T-helper 2 cell (primary cell): Measurements from ENCODE around the gene EPS8.

Experiments used
- DNase-seq, 5 experiments: peaks; one replicate each; pipeline versions ENCODE4 v3.0.0 to v3.0.0-alpha.2; 2012 to 2022
- total RNA-seq, 2 donors: gene quantifications; one replicate each; lab custom pipeline; 2026; lab: John Stamatoyannopoulos, UW

EPS8 gene
- 9.0 to 11.9 reads per million in 2 donors for total RNA-seq

DNA sequence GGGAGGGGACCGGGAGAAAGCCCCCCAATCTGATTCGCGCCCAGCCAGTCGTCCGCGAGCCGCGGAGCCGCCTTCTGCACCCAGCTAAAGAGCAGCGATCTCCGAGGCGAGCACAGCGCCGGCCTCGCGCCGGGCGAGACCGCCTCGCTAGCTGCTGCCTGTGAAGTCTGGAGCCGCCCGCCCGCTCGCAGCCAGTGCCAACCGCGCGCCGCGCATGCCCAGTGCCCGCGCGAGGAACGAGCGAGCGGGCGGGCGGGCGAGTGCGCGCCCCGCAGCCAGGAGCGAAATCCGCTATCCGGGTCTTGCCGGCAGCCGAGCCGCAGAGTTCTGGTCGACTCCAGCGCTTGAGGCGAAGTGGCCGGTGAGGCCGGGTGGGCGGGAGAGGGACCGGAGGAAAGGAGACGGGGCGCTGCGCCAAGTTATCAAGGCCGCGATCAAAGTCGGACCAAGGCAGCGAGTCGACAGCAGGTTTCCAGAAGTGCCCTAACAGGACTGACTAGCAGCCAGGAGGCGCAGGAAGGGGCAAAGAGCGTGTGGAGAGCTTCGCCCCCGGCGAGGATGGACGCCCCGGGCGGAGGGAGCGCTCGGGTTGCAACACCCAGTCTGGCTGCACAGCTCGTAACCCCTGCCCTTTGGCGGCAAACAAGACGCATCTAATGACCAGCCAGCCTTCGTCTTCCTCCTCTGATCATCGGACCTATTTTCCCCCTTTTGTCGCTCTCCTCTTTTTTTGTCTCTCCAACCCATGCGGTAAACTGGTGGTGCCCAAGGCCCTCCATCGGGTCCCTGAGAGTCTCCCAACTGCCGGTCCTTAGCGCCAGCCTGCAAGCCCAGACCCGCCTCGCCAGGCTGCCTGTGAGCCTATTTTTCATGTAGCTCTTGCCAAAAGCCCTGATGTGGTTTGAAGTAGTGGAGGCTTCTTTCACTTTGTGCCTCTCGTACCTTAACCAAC is at the start of gene EPS8:
TSS of gene EPS8 (minus strand) at position 169 of the 952 bp plus-strand sequence. CDS start 106,437 bp downstream, outside the sequence.
- DNase-seq: peak; percentile 70 to 92 (median 82)

- DNase-seq: no peak
Observed at GRCh38 chr12:15837141-15837790, 48.1 kb upstream of the EPS8 start.

DNA sequence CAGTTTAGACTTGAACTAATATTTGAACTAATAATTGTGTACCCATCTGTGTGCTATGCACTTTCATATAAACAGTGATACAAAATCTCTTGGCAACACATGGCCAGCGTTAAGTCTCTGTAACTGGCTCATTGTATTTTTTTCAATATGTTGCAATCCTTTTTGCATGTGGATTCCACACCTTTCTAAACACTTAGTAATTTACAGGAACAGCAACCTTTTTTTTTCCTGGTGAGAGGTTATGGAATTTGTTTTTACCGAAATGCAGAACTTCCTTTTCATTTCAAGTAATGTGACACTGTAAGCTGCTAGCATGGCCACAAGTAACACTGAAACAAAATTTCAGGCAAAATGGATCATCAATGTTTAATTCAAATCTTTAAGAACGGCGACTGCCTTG is 45.4 kb upstream of the EPS8 start:
- no peak for DNase-seq

GRCh38 chr12:15831315-15831978 is 42.3 kb upstream of the EPS8 start:
- DNase-seq: no peak

- DNase-seq: no peak
Observed at GRCh38 chr12:15830538-15830937, 41.4 kb upstream of the EPS8 start.

DNA sequence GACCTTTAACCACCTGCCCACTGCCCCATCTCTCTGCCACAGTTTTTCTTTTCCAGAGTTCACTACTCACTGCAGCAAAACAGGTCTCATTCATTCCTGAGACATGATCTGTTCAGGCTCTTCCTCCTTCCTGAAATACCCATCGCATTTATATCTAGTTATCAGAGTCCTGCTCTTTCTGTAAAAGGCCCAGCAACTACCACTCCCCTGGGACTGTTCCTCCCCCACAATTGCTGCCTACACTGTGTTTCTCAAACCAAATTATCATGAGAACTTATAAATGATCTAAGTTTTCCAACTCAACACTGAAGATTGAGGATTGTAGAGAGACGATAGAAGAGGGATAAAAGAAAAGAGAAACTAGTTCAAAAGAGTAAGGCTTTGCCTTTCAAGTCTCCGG is 40.8 kb upstream of the EPS8 start:
- DNase-seq: no peak

DNA sequence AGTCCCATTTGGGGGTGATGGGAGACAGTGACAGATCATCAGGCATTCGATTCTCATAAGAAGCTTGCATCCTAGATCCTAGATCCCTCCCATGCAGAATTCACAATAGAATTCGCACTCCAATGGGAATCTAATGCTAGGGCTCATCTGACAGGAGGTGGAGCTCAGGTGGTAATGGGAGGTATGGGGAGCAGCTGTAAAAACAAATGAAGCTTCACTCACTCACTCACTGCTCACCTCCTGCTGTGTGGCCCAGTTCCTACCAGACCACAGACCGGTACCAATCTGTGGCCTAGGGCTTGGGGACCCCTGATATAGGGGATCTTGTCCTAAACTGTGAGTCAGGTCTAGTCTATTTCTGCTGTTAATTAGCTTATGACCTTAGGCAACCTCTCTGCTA is 40.1 kb upstream of the EPS8 start:
- no peak for DNase-seq

- DNase-seq: no peak
Observed at GRCh38 chr12:15827136-15827535, 37.9 kb upstream of the EPS8 start.

- no peak for DNase-seq
Observed at GRCh38 chr12:15824516-15824915, 35.3 kb upstream of the EPS8 start.

- no peak for DNase-seq
Observed at GRCh38 chr12:15823360-15824128, 34.4 kb upstream of the EPS8 start.

GRCh38 chr12:15819644-15820437 is 30.7 kb upstream of the EPS8 start:
- no peak for DNase-seq

- DNase-seq: no peak
Observed at GRCh38 chr12:15818418-15818817, 29.2 kb upstream of the EPS8 start.

- DNase-seq: no peak
Observed at GRCh38 chr12:15815730-15816129, 26.5 kb upstream of the EPS8 start.

DNA sequence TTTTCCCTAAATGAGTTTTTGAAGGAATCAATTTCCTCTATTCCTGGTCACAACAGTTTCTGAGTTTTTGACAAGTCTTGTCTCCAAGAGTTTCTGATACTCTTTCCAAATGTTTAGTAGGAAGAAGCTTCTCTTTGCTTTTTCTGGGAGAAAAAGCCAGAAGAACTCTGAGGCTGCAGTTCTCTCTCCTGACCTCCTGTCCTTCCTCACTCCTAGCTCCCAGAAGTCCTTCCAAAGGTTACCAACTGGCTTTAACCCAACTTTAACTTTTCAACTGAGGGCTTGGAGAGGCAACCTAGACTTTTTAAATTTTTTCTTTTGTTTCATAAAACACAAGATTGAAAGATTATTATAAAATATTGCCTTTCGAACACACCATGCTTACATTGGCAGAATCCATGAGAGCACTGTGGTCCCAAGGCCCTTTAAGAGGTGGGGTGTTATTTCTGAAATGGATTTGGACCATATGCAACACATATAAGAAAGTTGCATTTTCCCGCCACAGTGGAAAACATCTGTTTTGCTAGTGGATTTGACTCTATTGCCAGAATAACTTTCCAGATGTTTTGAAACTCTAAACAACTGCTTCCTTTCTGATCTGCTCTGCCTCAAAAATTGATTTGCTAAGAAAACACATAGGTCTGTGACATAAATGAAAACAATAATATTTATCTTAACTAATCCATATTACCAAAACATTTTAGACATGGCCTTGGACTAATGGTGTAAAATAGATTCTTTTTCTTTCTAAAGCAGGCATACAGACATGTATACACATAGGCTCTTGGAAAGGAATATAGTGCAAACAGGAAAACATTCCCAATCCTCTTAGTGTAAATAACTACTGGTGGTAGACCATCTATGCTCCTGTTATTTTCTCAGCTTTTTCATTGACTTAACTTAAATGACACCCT is 22.3 kb upstream of the EPS8 start:
- DNase-seq: no peak

- no peak for DNase-seq
Observed at GRCh38 chr12:15808652-15809051, 19.5 kb upstream of the EPS8 start.

DNA sequence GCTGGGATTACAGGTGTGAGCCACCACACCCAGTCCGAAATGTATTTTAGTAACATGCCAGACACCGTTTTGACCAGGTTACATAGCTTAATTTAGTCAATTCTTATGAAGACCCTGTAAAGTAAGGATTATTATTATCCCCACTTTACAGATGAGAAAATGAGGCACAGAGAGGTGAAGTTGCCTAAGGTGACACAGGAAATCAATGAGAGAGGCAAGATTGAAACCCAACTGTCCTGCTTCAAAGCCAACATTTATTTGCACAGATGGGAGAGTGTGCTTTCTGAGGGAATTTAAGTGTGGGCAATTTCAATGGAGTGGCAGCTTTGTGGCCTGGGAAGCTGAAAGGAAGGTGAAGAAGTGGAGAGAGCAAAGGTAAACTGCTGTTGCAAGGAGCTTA is 19.1 kb upstream of the EPS8 start:
- DNase-seq: no peak

- DNase-seq: no peak
Observed at GRCh38 chr12:15806826-15807225, 17.6 kb upstream of the EPS8 start.

DNA sequence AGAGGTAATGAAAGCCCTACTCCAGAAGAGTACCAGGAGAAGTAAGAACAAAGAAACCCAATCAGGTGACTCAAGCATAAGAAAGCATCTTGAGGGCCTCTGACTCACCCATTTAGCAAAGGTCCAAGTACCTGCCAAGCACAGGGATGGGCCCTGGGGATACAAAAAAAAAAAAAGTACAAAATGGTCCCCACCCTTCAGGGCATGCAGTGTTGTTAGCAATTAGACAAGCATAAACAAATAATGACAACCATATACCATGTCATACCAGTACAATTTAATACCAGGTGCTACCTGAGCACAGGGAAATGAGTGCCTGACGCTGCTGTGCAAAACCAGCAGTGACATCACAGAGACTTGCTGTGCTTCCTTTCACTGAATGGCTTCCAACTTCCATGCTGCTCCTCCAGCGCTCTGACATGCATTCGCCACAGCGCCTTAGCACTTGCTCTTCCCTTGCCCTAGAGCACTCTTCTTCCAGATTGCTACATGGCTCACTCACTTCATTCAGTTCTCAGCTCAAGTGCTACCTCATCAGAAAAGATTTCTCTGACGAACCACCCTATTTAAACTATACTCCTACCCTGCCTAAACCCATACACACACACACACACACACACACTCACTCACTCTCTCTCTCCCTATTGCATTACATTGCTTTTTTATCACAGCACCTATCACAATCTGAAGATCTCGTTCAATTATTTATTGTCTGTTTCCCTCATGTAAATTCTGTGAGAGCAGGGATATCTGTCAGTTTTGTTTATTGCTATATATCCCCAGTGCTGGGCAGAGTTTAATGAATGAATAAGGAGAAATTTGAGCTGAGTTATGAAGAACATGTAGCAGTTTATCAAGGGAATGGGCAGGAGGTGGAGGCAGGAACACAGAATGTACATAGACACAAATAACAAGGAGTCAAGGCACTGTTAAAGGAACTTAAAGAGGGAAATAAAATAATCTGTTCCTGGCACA is 12.9 kb upstream of the EPS8 start:
- DNase-seq: no peak

- DNase-seq: no peak
Observed at GRCh38 chr12:15800278-15800677, 11.1 kb upstream of the EPS8 start.
